ENCODE data around the gene C4orf50. TPM values are rescaled to one million over a fixed set of nuclear protein-coding genes. Genes with fewer than 3 reads are reported as not detected.

Gene C4orf50
- total RNA-seq, 1 experiment from 2014 or later = 0.17 TPM

GRCh38 chr4:5943561-5943960 lies 74.7 kb downstream of the C4orf50 start:
- Histone ChIP-seq H3K27me3 (ENCODE audit: insufficient read depth, low read length) (0 out of 2 replicates have a peak, but pooled peaks cover 3% of the 10 kb centered on the region), H3K79me1 (ENCODE audit: insufficient read depth, low read depth, low read length, poor library complexity, severe bottlenecking) (no peaks in the 10 kb centered on the region), H3K79me2 (ENCODE audit: insufficient read depth, low read length) (no peaks in the 10 kb centered on the region), H2BK12ac (ENCODE audit: insufficient read length, low read depth, low read length) (no peak overlapping the region), H2BK120ac (ENCODE audit: low read depth, low read length, poor library complexity, severe bottlenecking) (no peak overlapping the region), H3K4me2 (ENCODE audit: insufficient read depth, insufficient read length, low read length) (no peak overlapping the region), H2AK5ac (ENCODE audit: insufficient read length, low read length) (no peak overlapping the region), H3K4me1 (ENCODE audit: insufficient read depth, low read length) (no peaks in the 10 kb centered on the region; the same call in 1 of the 2 replicates), H3K14ac (ENCODE audit: insufficient read depth, low read length) (no peak overlapping the region; the same call in 1 of the 2 replicates), H3K56ac (ENCODE audit: insufficient read length, low read depth, low read length) (no peak overlapping the region), H3K18ac (ENCODE audit: insufficient read length, low read depth, low read length) (no peak overlapping the region), H4K5ac (ENCODE audit: insufficient read length, low read depth, low read length) (no peak overlapping the region), H4K20me1 (ENCODE audit: control insufficient read depth, insufficient read depth, insufficient read length) (no peaks in the 10 kb centered on the region), H3K23ac (ENCODE audit: insufficient read length, low read depth, low read length) (no peak overlapping the region), H3K9ac (ENCODE audit: extremely low read depth, insufficient read length, low read length) (no peak overlapping the region), H2BK5ac (ENCODE audit: insufficient read length, low read length) (no peak overlapping the region), H3K23me2 (ENCODE audit: insufficient read length, low read depth, low read length, poor library complexity, severe bottlenecking) (no peaks in the 10 kb centered on the region), H3K4ac (ENCODE audit: low read depth, low read length) (no peak overlapping the region), H4K91ac (ENCODE audit: insufficient read length, low read depth, low read length) (no peak overlapping the region), H3T11ph (ENCODE audit: low read length) (no peak overlapping the region), H2AFZ (ENCODE audit: low read length) (no peak overlapping the region), H3K9me3 (ENCODE audit: control insufficient read depth, low read depth, low read length) (no peaks in the 10 kb centered on the region), H2BK20ac (ENCODE audit: low read depth, low read length, poor library complexity, severe bottlenecking) (no peak overlapping the region), H4K8ac (replicated peaks; ENCODE audit: insufficient read length, low read depth, low read length) (no peak overlapping the region), H2BK15ac (ENCODE audit: low read depth, low read length) (no peak overlapping the region), H3K27ac (ENCODE audit: insufficient read length, low read depth, low read length) (no peak overlapping the region)
- no CpG with 5 or more reads among the region's 6 CpGs for WGBS (ENCODE audit: extremely low coverage, insufficient read length, low lambda C conversion rate)
- Mint-ChIP-seq H3K4me3 (no peak overlapping the region), H3K27ac (no peak overlapping the region), H3K27me3 (ENCODE audit: low read depth) (peaks cover 50% of the 10 kb centered on the region), H3K4me1 (peaks cover 16 to 25% of the 10 kb centered on the region in 2 experiments), H3K36me3 (ENCODE audit: insufficient read depth in 1 of 3, low read depth in 3 of 3) (peaks cover 2 to 9% (median 6%) of the 10 kb centered on the region in 3 experiments; a peak in 4 of 7 replicates), H3K9me3 (peaks cover 10 to 11% of the 10 kb centered on the region in 2 experiments; a peak in 4 of 5 replicates)
- no peak for TF ChIP-seq CTCF (conservative IDR thresholded peaks at IDR 0.05)
- DNase-seq = no peak

Data from H9 (cell line).